NT2/D1 (cell line): ENCODE data around the gene FAM120A.

Experiments
- YY1 ChIP-seq: IDR thresholded peaks from 2 replicates; pipeline ENCODE4 v1.6.1; 2011; ENCODE audit not compliant: insufficient read length, insufficient read depth
- ZNF274 ChIP-seq: IDR thresholded peaks from 2 replicates; pipeline ENCODE4 v1.6.1; 2011; ENCODE audit warnings: mild to moderate bottlenecking, low read depth, low read length

- TF ChIP-seq YY1 (no peak), ZNF274 (no peak)
Measured at GRCh38 chr9:93572636-93573515, 121.4 kb downstream of the FAM120A start.
